Natural killer cell (primary cell): ENCODE measurements around the gene NIFK. TPM values are rescaled to one million over a fixed set of nuclear protein-coding genes. Genes with fewer than 3 reads are reported as not detected.
"Not testable (repeated sequence)": the region's sequence is repeated elsewhere in the genome, so short reads cannot be mapped to it uniquely, and the experiment has no call there.

Experiments
- ATAC-seq, 3 donors: fragments of 150-1000 bp in 2 of 3; fragments of 200-7000 bp in 1 of 3; cut with Tn5 transposase; 1 replicate in 1 of 3; 2 replicates in 2 of 3; pipeline ENCODE4 v1.10.0; 2021; ENCODE audit warnings: mild to moderate bottlenecking in 2 of 3, moderate library complexity in 2 of 3
- DNase-seq, 2 donors: peaks; one replicate each; pipeline versions ENCODE4 v3.0.0 to v3.0.0-alpha.2; 2013 to 2021; ENCODE audit warnings: mixed read lengths in 1 of 2
- H3K27ac ChIP-seq: one replicate; pipeline ENCODE4 v1.5.1; 2013; ENCODE audit warnings: mild to moderate bottlenecking, low read length
- H3K27me3 ChIP-seq: one replicate; pipeline ENCODE4 v1.6.1; 2013; ENCODE audit warnings: low read length; ENCODE audit not compliant: control insufficient read depth, insufficient read depth
- H3K36me3 ChIP-seq: one replicate; pipeline ENCODE4 v1.6.1; 2013; ENCODE audit warnings: low read length; ENCODE audit not compliant: control insufficient read depth, insufficient read depth
- H3K4me1 ChIP-seq: one replicate; pipeline ENCODE4 v1.6.1; 2013; ENCODE audit warnings: low read length; ENCODE audit not compliant: control insufficient read depth, insufficient read depth
- H3K4me3 ChIP-seq: one replicate; pipeline ENCODE4 v1.5.1; 2013; ENCODE audit warnings: low read length
- H3K9me3 ChIP-seq: one replicate; pipeline ENCODE4 v1.6.1; 2013; ENCODE audit warnings: low read length; ENCODE audit not compliant: control insufficient read depth, insufficient read depth
- H3K27ac Mint-ChIP-seq, 2 donors: one replicate each; pipeline ENCODE4 v1.8.0; 2022; ENCODE audit warnings: mild to moderate bottlenecking in 2 of 2, mixed read lengths in 2 of 2, moderate library complexity in 1 of 2
- H3K27me3 Mint-ChIP-seq, 2 donors: one replicate each; pipeline ENCODE4 v1.8.0; 2022; ENCODE audit warnings: low read depth in 2 of 2, mixed read lengths in 2 of 2
- H3K36me3 Mint-ChIP-seq: one replicate; pipeline ENCODE4 v1.8.0; 2022; ENCODE audit warnings: mixed read lengths
- H3K4me1 Mint-ChIP-seq, 2 donors: one replicate each; pipeline ENCODE4 v1.8.0; 2022; ENCODE audit warnings: mixed read lengths in 2 of 2
- H3K4me3 Mint-ChIP-seq: one replicate; pipeline ENCODE4 v1.8.0; 2022; ENCODE audit warnings: mild to moderate bottlenecking, moderate library complexity, mixed read lengths
- H3K9me3 Mint-ChIP-seq, 2 donors: one replicate each; pipeline ENCODE4 v1.8.0; 2022; ENCODE audit warnings: mixed read lengths in 2 of 2
- WGBS: methylation state at CpG from one replicate; pipeline ENCODE4 v1.1.7; 2013; ENCODE audit warnings: missing lambda C conversion rate; ENCODE audit not compliant: insufficient coverage; 5-methylcytosine and 5-hydroxymethylcytosine counted together
- intact Hi-C: fragments of 100-400 bp; cut with micrococcal nuclease; formaldehyde crosslinking; loops from one replicate; pipeline ENCODE4 v1.14.2; 2022
- total RNA-seq, 4 donors: library from RNA; stranded (reverse); fragments of 120-200 nt in 1 of 4; gene quantifications; one replicate each; pipeline versions ENCODE4 v1.2.3 to v1.2.4, GENCODE V29; 2013 to 2022
- TF ChIP-seq, protein P1 (sequence below): fragments of 200-600 bp; IDR thresholded peaks from one replicate; pipeline ENCODE4 v1.8.0; 2022; ENCODE audit warnings: antibody characterized with exemption

The NIFK gene
- total RNA-seq, 3 donors from 2014 or later (not counting 1 experiment from before 2014, with no cell fraction given) = 32.7 to 37.7 (median 33.5) TPM

DNA sequence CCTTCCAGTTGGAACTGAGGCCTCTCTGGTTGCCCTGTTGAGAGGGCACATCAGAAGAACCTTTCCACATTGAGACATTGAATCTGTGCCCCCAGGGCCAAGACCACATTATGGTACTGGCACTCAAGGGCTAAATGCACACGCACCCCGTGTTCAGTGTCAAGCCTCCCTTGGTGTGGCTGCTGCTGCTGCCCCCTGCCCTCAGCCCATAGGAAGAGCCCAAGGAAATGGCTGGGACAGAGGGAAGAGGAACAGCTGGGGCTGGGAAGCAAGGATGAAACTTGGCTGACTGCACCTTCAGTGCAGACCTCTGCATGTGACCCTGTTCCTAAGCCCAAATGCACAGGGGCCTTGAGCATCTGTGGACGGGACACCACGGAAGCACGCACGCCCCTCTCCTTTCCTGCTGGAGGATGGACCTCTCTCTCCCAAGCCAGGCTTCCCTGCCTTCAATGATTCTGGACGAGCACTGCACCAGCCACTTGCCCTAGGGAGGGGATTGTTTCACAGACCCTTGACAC, 40.2 kb downstream of the NIFK start:
- no peak for DNase-seq
- intact Hi-C loops = no loop called here
- H3K27ac ChIP-seq = no peak overlapping the region

DNA sequence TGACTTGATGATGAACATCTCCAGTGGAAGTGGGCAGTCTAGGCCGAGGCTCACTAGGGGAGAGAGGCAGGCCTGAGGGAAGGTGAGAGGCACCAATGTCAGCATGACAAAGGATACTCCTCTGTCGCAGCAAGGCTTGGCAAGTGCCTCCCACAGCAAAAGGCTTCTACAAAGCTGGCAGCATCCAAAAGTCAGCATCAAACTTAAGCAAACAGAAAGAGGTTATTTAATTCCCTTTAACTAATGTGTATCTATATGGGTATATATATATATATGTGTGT, 41.6 kb downstream of the NIFK start:
- H3K36me3 Mint-ChIP-seq = no peaks in the 10 kb centered on the region
- WGBS = 73% methylated on average over 1 of the region's 2 CpGs
- DNase-seq (no peak), ATAC-seq (no peak)
- no peaks in the 10 kb centered on the region for H3K27me3 Mint-ChIP-seq
- Histone ChIP-seq H3K9me3 (no peaks in the 10 kb centered on the region), H3K4me3 (no peak overlapping the region), H3K27me3 (no peaks in the 10 kb centered on the region), H3K4me1 (peaks cover 17% of the 10 kb centered on the region), H3K36me3 (no peaks in the 10 kb centered on the region), H3K27ac (no peak overlapping the region)
- TF ChIP-seq, protein P1, sequence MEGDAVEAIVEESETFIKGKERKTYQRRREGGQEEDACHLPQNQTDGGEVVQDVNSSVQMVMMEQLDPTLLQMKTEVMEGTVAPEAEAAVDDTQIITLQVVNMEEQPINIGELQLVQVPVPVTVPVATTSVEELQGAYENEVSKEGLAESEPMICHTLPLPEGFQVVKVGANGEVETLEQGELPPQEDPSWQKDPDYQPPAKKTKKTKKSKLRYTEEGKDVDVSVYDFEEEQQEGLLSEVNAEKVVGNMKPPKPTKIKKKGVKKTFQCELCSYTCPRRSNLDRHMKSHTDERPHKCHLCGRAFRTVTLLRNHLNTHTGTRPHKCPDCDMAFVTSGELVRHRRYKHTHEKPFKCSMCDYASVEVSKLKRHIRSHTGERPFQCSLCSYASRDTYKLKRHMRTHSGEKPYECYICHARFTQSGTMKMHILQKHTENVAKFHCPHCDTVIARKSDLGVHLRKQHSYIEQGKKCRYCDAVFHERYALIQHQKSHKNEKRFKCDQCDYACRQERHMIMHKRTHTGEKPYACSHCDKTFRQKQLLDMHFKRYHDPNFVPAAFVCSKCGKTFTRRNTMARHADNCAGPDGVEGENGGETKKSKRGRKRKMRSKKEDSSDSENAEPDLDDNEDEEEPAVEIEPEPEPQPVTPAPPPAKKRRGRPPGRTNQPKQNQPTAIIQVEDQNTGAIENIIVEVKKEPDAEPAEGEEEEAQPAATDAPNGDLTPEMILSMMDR = no peak
- H3K27ac Mint-ChIP-seq = peak overlapping the region in 1 of 2 donors; percentile 97
- H3K4me1 Mint-ChIP-seq = peaks cover 19 to 22% of the 10 kb centered on the region in 2 donors
- H3K9me3 Mint-ChIP-seq = no peaks in the 10 kb centered on the region
- no peak overlapping the region for H3K4me3 Mint-ChIP-seq
- intact Hi-C loops = no loop called here

More for the DNA sequence above, 40.2 kb downstream of the NIFK start:
- H3K4me1 ChIP-seq = peaks cover 29% of the 10 kb centered on the region
- WGBS = 97% methylated on average over 7 of the region's 7 CpGs
- H3K27me3 Mint-ChIP-seq = no peaks in the 10 kb centered on the region
- peak overlapping the region; percentile 82 to 97 for H3K27ac Mint-ChIP-seq
- ATAC-seq = no peak
- no peak overlapping the region for H3K4me3 ChIP-seq
- H3K36me3 Mint-ChIP-seq = no peaks in the 10 kb centered on the region
- no peaks in the 10 kb centered on the region for H3K9me3 Mint-ChIP-seq
- H3K4me3 Mint-ChIP-seq = no peak overlapping the region
- H3K9me3 ChIP-seq = no peaks in the 10 kb centered on the region
- H3K36me3 ChIP-seq = no peaks in the 10 kb centered on the region
- peaks cover 32 to 36% of the 10 kb centered on the region in 2 donors for H3K4me1 Mint-ChIP-seq
- TF ChIP-seq, protein P1 = no peak
- no peaks in the 10 kb centered on the region for H3K27me3 ChIP-seq

DNA sequence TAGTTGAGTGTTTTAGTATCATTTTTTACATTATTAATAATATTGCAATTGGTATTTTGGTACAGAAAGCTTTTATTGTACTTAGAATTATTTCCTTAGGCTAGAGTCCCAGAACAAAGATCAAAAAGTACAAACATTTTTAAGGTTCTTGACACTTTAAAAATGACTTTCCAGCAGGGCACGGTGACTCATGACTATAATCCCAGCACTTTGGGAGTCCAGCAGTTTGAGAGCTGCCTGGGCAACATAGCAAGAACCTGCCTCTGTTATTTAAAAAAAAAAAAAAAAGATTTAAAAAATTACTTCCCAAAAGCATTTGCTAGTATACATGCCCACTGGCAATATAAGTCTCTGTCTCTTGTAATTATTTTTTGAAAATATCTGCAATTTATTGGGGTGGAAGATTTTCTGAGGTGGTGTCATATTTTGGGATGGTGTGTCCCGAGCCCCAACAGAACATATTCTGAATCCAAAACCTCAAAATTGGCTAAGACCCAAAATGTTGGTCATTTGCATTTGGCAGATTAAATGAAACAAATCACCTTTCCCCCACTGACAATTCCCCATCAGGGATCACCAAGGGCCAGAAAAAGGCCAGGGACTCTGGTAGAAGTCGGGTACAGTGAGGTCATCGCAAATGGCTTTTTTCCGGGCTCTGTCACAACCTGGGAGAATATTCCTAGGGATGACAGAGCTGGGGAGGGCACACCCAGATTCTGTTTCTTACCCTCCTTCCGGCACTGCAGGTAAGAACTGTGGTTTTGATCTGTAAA, 42.1 kb downstream of the NIFK start:
- Mint-ChIP-seq H3K4me3 (no peak overlapping the region), H3K27me3 (no peaks in the 10 kb centered on the region), H3K4me1 (peaks cover 14 to 17% of the 10 kb centered on the region in 2 donors), H3K36me3 (no peaks in the 10 kb centered on the region), H3K9me3 (no peaks in the 10 kb centered on the region), H3K27ac (no peak overlapping the region)
- Histone ChIP-seq H3K4me3 (no peak overlapping the region), H3K36me3 (no peaks in the 10 kb centered on the region), H3K4me1 (peaks cover 12% of the 10 kb centered on the region), H3K27ac (no peak overlapping the region), H3K27me3 (no peaks in the 10 kb centered on the region), H3K9me3 (no peaks in the 10 kb centered on the region)
- WGBS = 90% methylated on average over 6 of the region's 6 CpGs
- DNase-seq = no peak
- no peak for ATAC-seq
- intact Hi-C loops = no loop called here
- TF ChIP-seq, protein P1 = no peak

DNA sequence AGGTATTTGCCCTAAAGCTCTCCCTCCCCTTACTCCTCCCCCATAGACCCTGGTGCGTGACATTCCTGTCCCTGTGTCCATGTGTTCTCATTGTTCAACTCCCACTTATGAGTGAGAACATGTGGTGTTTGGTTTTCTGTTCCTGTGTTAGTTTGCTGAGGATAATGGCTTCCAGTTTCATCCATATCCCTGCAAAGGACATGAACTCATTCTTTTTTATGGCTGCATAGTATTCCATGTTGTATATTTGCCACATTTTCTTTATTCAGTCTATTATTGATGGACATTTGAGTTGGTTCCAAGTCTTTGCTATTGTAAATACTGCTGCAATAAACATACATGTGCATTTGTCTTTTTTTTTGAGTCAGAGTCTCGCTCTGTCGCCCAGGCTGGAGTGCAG, 46.1 kb downstream of the NIFK start:
- 100% methylated on average over 2 of the region's 3 CpGs for WGBS
- H3K4me1 ChIP-seq, H3K27ac Mint-ChIP-seq, H3K27ac ChIP-seq, H3K9me3 ChIP-seq, intact Hi-C loops, H3K9me3 Mint-ChIP-seq, DNase-seq, H3K36me3 ChIP-seq, H3K27me3 Mint-ChIP-seq, H3K27me3 ChIP-seq, ATAC-seq, H3K36me3 Mint-ChIP-seq, H3K4me3 Mint-ChIP-seq, H3K4me1 Mint-ChIP-seq, H3K4me3 ChIP-seq: not testable (repeated sequence)
